Measurements from ENCODE around the gene EIF1AD. TPM values are rescaled to one million over a fixed set of nuclear protein-coding genes. Genes with fewer than 3 reads are reported as not detected.

The EIF1AD gene
- total and polyA plus RNA-seq, 2 of the 8 experiments (the other 6 are each of a cell fraction or from before 2014, with no cell fraction given): 32.6 to 39.9 TPM

GRCh38 chr11:65972116-65972515 is 29.8 kb downstream of the EIF1AD start:
- H2BK120ac ChIP-seq (replicated peaks; ENCODE audit: low read depth, low read length): no peak overlapping the region
- ChIA-PET CTCF (ENCODE audit: partially characterized antibody) (interaction anchor here (1.2 to 2.2 kb wide), 3 partner anchors 20 to 87 kb away, joined by 3 to 6 read pairs (median 4); partner anchors contain the start of gene CCDC85B), POLR2A (ENCODE audit: partially characterized antibody) (interaction anchor here (0.9 to 1.6 kb wide), 2 partner anchors 20 to 81 kb away, joined by 3 to 5 read pairs; partner anchors contain the start of gene CCDC85B)
- H2AFZ ChIP-seq (ENCODE audit: low read length): no peak overlapping the region
- H3K9me3 ChIP-seq (ENCODE audit: insufficient read depth in 2 of 2, low read depth in 1 of 2, low read length in 1 of 2): no peaks in the 10 kb centered on the region
- no peak overlapping the region for H3K4ac ChIP-seq (replicated peaks; ENCODE audit: insufficient read length, low read depth, low read length)
- no peak overlapping the region for H2BK20ac ChIP-seq (ENCODE audit: low read length)
- no peaks in the 10 kb centered on the region for H4K20me1 ChIP-seq (replicated peaks in 1 of 2; ENCODE audit: control insufficient read depth in 1 of 2, insufficient read depth in 2 of 2, low read length in 2 of 2)
- H4K91ac ChIP-seq (replicated peaks; ENCODE audit: insufficient read length, low read length): no peak overlapping the region
- no peak overlapping the region for H3K4me3 ChIP-seq (ENCODE audit: extremely low read depth in 1 of 4, insufficient read depth in 2 of 4, low read depth in 3 of 4, low read length in 4 of 4)
- no peak overlapping the region for H3K18ac ChIP-seq (ENCODE audit: extremely low read depth, low read length)
- H2AK5ac ChIP-seq (ENCODE audit: low read depth, low read length): no peak overlapping the region
- no peak overlapping the region for H3K23ac ChIP-seq (ENCODE audit: insufficient read length)
- no peak overlapping the region for H4K8ac ChIP-seq (ENCODE audit: extremely low read depth, insufficient read depth, low read length)
- peaks cover 5 to 23% (median 21%) of the 10 kb centered on the region in 4 experiments; a peak in 6 of 8 replicates for H3K36me3 ChIP-seq (ENCODE audit: control insufficient read depth in 2 of 4, insufficient read depth in 4 of 4, low read length in 3 of 4)
- no peaks in the 10 kb centered on the region for H3K79me2 ChIP-seq (ENCODE audit: control insufficient read depth in 1 of 2, insufficient read depth in 2 of 2, low read length in 2 of 2)
- WGBS, 2 experiments (ENCODE audit: extremely low coverage in 1 of 2, insufficient coverage in 1 of 2, insufficient read length in 1 of 2, insufficient replicate concordance in 2 of 2, low coverage in 1 of 2, low lambda C conversion rate in 2 of 2, missing lambda C conversion rate in 1 of 2): 95% methylated on average over 8 of the region's 8 CpGs; no CpG with 5 or more reads in 1 of the 2 experiments
- no peak overlapping the region for H4K5ac ChIP-seq (ENCODE audit: insufficient read length, low read depth, low read length)
- no peak overlapping the region for H2BK15ac ChIP-seq (ENCODE audit: low read length)
- no peak overlapping the region for H3K14ac ChIP-seq (ENCODE audit: insufficient read length)
- H2BK5ac ChIP-seq (ENCODE audit: low read depth, low read length): no peak overlapping the region
- H3K79me1 ChIP-seq (ENCODE audit: low read depth, low read length): no peaks in the 10 kb centered on the region
- H3K27me3 ChIP-seq (replicated peaks in 1 of 4; ENCODE audit: control insufficient read depth in 3 of 4, extremely low read depth in 1 of 4, insufficient read depth in 3 of 4, low read length in 3 of 4): no peaks in the 10 kb centered on the region
- H3K9ac ChIP-seq (replicated peaks in 1 of 4; ENCODE audit: extremely low read depth in 1 of 4, low read depth in 3 of 4, low read length in 3 of 4): no peak overlapping the region
- H3K56ac ChIP-seq (replicated peaks; ENCODE audit: insufficient read length, low read depth, low read length): no peak overlapping the region
- H2BK12ac ChIP-seq (ENCODE audit: low read depth, low read length): no peak overlapping the region
- no peak overlapping the region for H3K27ac ChIP-seq (ENCODE audit: low read depth, low read length)
- no peak overlapping the region for H3K4me2 ChIP-seq (ENCODE audit: insufficient read depth in 1 of 2, low read depth in 2 of 2, low read length in 2 of 2)
- H3K23me2 ChIP-seq (ENCODE audit: low read depth, low read length): no peaks in the 10 kb centered on the region
- DNase-seq (ENCODE audit: low read depth in 1 of 2, low spot score in 2 of 2): no peak
- FAIRE-seq: no peak
- no peaks in the 10 kb centered on the region for H3K4me1 ChIP-seq (replicated peaks in 1 of 4; ENCODE audit: control insufficient read depth in 3 of 4, insufficient read depth in 4 of 4, low read length in 3 of 4)
- no peak for TF ChIP-seq ATF3 (IDR thresholded peaks at IDR 0.05; ENCODE audit: insufficient read depth, low read depth, low read length)
- no peak for TF ChIP-seq GABPA (IDR thresholded peaks at IDR 0.05; ENCODE audit: borderline replicate concordance, insufficient read depth, low read length)
- TF ChIP-seq BRCA1 (IDR thresholded peaks at IDR 0.05; ENCODE audit: low read depth, low read length): no peak
- TF ChIP-seq HDAC6 (IDR thresholded peaks at IDR 0.05; ENCODE audit: low read depth, low read length): no peak
- TF ChIP-seq CEBPB (IDR thresholded peaks at IDR 0.05; ENCODE audit: low read depth, low read length): no peak
- no peak for TF ChIP-seq BACH1 (IDR thresholded peaks at IDR 0.05; ENCODE audit: low read length)
- TF ChIP-seq EZH2 (IDR thresholded peaks at IDR 0.05; ENCODE audit: low read depth, low read length, severe bottlenecking): no peak
- TF ChIP-seq SIX5 (IDR thresholded peaks at IDR 0.05; ENCODE audit: low read depth, low read length): no peak
- TF ChIP-seq TEAD4 (IDR thresholded peaks at IDR 0.05; ENCODE audit: low read depth, low read length): no peak
- TF ChIP-seq GTF2F1 (IDR thresholded peaks at IDR 0.05; ENCODE audit: borderline replicate concordance, low read depth, low read length): no peak
- TF ChIP-seq SIN3A (conservative IDR thresholded peaks at IDR 0.05 in 1 of 2, IDR thresholded peaks at IDR 0.05 in 1 of 2; ENCODE audit: low read depth in 1 of 2, low read length in 2 of 2): no peak
- no peak for TF ChIP-seq SIRT6 (IDR thresholded peaks at IDR 0.05; ENCODE audit: low read length)
- no peak for TF ChIP-seq CBX5 (IDR thresholded peaks at IDR 0.05; ENCODE audit: low read depth, low read length)

Measured in H1 (cell line).